Activated CD4-positive, alpha-beta T cell treated with anti-CD3 and anti-CD28 coated beads for 24 hours (primary cell): Measurements from ENCODE around the gene SLIT3.
"Not testable (repeated sequence)": the region's sequence is repeated elsewhere in the genome, so short reads cannot be mapped to it uniquely, and the experiment has no call there.

Source experiments
- DNase-seq, 2 donors: peaks; one replicate each; pipeline ENCODE4 v3.0.0-alpha.2; 2020; ENCODE audit warnings: low read depth in 2 of 2

Gene SLIT3

GRCh38 chr5:168647083-168647482, 653.9 kb downstream of the SLIT3 start:
- DNase-seq: no peak

GRCh38 chr5:168646335-168646734, 654.6 kb downstream of the SLIT3 start:
- DNase-seq: no peak

- DNase-seq: no peak
Measured at GRCh38 chr5:168645195-168645594, 655.7 kb downstream of the SLIT3 start.

GRCh38 chr5:168642019-168642418, 658.9 kb downstream of the SLIT3 start:
- DNase-seq: no peak

- not testable (repeated sequence) for DNase-seq
Measured at GRCh38 chr5:168638846-168639245, 662.1 kb downstream of the SLIT3 start.

- DNase-seq: no peak
Measured at GRCh38 chr5:168637793-168638192, 663.1 kb downstream of the SLIT3 start.

- DNase-seq: no peak
Measured at GRCh38 chr5:168637281-168637680, 663.7 kb downstream of the SLIT3 start.

- DNase-seq: not testable (repeated sequence)
Measured at GRCh38 chr5:168630958-168631357, 670.0 kb downstream of the SLIT3 start.

- DNase-seq: no peak
Measured at GRCh38 chr5:168624850-168625364, 676.0 kb downstream of the SLIT3 start.

- DNase-seq: no peak
Measured at GRCh38 chr5:168620807-168621206, 680.1 kb downstream of the SLIT3 start.

GRCh38 chr5:168614661-168615060, 686.3 kb downstream of the SLIT3 start:
- no peak for DNase-seq

- no peak for DNase-seq
Measured at GRCh38 chr5:168613996-168614395, 686.9 kb downstream of the SLIT3 start.

GRCh38 chr5:168613396-168613795, 687.5 kb downstream of the SLIT3 start:
- DNase-seq: no peak

- DNase-seq: no peak
Measured at GRCh38 chr5:168612996-168613395, 687.9 kb downstream of the SLIT3 start.

GRCh38 chr5:168612123-168612522, 688.8 kb downstream of the SLIT3 start:
- DNase-seq: no peak
